ENCODE measurements around the gene TTC31. TPM values are rescaled to one million over a fixed set of nuclear protein-coding genes. Genes with fewer than 3 reads are reported as not detected.
"Not testable (repeated sequence)": the region's sequence is repeated elsewhere in the genome, so short reads cannot be mapped to it uniquely, and the experiment has no call there.

Gene TTC31
- total RNA-seq, 1 donor from 2014 or later = 32.2 TPM

DNA sequence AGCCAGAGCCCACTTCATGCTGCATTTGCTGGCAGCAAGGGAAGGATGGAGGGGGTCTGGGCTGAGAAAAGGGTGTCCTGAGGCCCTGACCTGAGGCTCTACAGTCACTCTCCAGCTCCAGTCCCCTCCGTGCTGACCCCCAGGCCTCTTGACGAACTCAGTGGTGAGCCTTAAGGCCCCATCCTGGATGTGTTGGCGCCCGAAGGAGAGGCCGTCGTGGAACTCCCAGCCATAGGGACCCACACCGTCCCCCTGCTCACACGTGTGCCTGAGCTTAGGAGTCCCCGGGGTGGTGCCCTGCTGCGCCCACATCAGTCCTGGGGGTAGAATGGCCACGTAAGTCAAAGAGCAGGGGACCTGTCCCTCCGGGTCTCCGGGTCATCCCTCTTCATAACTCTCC is 18.5 kb upstream of the TTC31 start:
- Mint-ChIP-seq H3K9me3 (ENCODE audit: low read depth) (no peaks in the 10 kb centered on the region), H3K27me3 (no peaks in the 10 kb centered on the region), H3K4me3 (ENCODE audit: low read depth) (peak overlapping the region; percentile 98), H3K27ac (peak overlapping the region; percentile 33), H3K4me1 (ENCODE audit: low read depth) (peaks cover 15% of the 10 kb centered on the region), H3K36me3 (ENCODE audit: insufficient read depth) (peaks cover 1% of the 10 kb centered on the region)
- DNase-seq (ENCODE audit: low spot score, unreplicated experiment) = no peak
- TF ChIP-seq, protein P1, sequence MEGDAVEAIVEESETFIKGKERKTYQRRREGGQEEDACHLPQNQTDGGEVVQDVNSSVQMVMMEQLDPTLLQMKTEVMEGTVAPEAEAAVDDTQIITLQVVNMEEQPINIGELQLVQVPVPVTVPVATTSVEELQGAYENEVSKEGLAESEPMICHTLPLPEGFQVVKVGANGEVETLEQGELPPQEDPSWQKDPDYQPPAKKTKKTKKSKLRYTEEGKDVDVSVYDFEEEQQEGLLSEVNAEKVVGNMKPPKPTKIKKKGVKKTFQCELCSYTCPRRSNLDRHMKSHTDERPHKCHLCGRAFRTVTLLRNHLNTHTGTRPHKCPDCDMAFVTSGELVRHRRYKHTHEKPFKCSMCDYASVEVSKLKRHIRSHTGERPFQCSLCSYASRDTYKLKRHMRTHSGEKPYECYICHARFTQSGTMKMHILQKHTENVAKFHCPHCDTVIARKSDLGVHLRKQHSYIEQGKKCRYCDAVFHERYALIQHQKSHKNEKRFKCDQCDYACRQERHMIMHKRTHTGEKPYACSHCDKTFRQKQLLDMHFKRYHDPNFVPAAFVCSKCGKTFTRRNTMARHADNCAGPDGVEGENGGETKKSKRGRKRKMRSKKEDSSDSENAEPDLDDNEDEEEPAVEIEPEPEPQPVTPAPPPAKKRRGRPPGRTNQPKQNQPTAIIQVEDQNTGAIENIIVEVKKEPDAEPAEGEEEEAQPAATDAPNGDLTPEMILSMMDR (IDR thresholded peaks at IDR 0.05; ENCODE audit: unreplicated experiment) = no peak

DNA sequence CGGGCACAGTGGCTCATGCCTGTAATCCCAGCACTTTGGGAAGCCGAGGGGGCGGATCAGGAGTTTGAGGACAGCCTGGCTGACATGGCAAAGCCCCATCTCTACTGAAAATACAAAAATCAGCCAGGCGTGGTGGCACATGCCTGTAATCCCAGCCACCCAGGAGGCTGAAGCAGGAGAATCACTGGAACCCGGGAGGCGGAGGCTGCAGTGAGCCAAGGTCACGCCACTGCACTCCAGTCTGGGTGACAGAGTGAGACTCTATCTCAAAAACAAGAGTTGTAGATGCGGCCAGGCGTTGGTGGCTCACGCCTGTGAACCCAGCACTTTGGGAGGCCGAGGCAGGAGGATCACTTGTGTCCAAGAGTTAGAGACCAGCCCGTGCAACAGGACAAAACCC is 12.1 kb upstream of the TTC31 start:
- H3K9me3 Mint-ChIP-seq (ENCODE audit: low read depth); H3K36me3 Mint-ChIP-seq (ENCODE audit: insufficient read depth); H3K27ac Mint-ChIP-seq; DNase-seq (ENCODE audit: low spot score, unreplicated experiment); H3K27me3 Mint-ChIP-seq: not testable (repeated sequence)
- peaks cover 17% of the 10 kb centered on the region for H3K4me1 Mint-ChIP-seq (ENCODE audit: low read depth)
- H3K4me3 Mint-ChIP-seq (ENCODE audit: low read depth) = peak overlapping the region; percentile 61

- DNase-seq (ENCODE audit: low spot score, unreplicated experiment) = no peak
- H3K36me3 Mint-ChIP-seq (ENCODE audit: insufficient read depth) = peaks cover 5% of the 10 kb centered on the region
- peak overlapping the region; percentile 98 for H3K27ac Mint-ChIP-seq
- H3K27me3 Mint-ChIP-seq = no peaks in the 10 kb centered on the region
- H3K4me3 Mint-ChIP-seq (ENCODE audit: low read depth) = peak overlapping the region; percentile 86
- H3K9me3 Mint-ChIP-seq (ENCODE audit: low read depth) = no peaks in the 10 kb centered on the region
- H3K4me1 Mint-ChIP-seq (ENCODE audit: low read depth) = peaks cover 14% of the 10 kb centered on the region
- TF ChIP-seq, protein P1 (IDR thresholded peaks at IDR 0.05; ENCODE audit: unreplicated experiment) = no peak
Measured at GRCh38 chr2:74471332-74472065, 11.4 kb upstream of the TTC31 start.

- peak within 1 kb of the TSS; percentile 86 for H3K4me3 Mint-ChIP-seq (ENCODE audit: low read depth)
- no peaks in the 10 kb centered on the region for H3K9me3 Mint-ChIP-seq (ENCODE audit: low read depth)
- H3K4me1 Mint-ChIP-seq (ENCODE audit: low read depth) = peaks cover 14% of the 10 kb centered on the region
- H3K27ac Mint-ChIP-seq = peak within 1 kb of the TSS; percentile 98
- H3K36me3 Mint-ChIP-seq (ENCODE audit: insufficient read depth) = peaks cover 5% of the 10 kb centered on the region
- peak; percentile 88 for DNase-seq (ENCODE audit: low spot score, unreplicated experiment)
- TF ChIP-seq, protein P1 (IDR thresholded peaks at IDR 0.05; ENCODE audit: unreplicated experiment) = no peak
- no peaks in the 10 kb centered on the region for H3K27me3 Mint-ChIP-seq
Measured at GRCh38 chr2:74472086-74472944, 10.6 kb upstream of the TTC31 start, which contains the start of gene MRPL53. TSS of gene MRPL53 (minus strand) at chr2:74472680. CDS start at chr2:74472660, 20 bp downstream.

- Mint-ChIP-seq H3K9me3 (ENCODE audit: low read depth) (no peaks in the 10 kb centered on the region), H3K4me3 (ENCODE audit: low read depth) (peak overlapping the region; percentile 86), H3K4me1 (ENCODE audit: low read depth) (peaks cover 14% of the 10 kb centered on the region), H3K36me3 (ENCODE audit: insufficient read depth) (peaks cover 5% of the 10 kb centered on the region), H3K27me3 (no peaks in the 10 kb centered on the region), H3K27ac (peak overlapping the region; percentile 98)
- no peak for DNase-seq (ENCODE audit: low spot score, unreplicated experiment)
- TF ChIP-seq, protein P1 (IDR thresholded peaks at IDR 0.05; ENCODE audit: unreplicated experiment) = no peak
Measured at GRCh38 chr2:74472945-74473258, 10.0 kb upstream of the TTC31 start.

All from progenitor cell of endocrine pancreas (in vitro differentiated cells).